GM19328 (cell line): ENCODE data around the gene FCN2.

ENCODE experiments used
- ATAC-seq: cut with Tn5 transposase; IDR thresholded peaks from one replicate; pipeline ENCODE4 v1.9.1; 2021; ENCODE audit warnings: mild to moderate bottlenecking, moderate library complexity; ENCODE audit not compliant: unreplicated experiment

FCN2 gene

DNA sequence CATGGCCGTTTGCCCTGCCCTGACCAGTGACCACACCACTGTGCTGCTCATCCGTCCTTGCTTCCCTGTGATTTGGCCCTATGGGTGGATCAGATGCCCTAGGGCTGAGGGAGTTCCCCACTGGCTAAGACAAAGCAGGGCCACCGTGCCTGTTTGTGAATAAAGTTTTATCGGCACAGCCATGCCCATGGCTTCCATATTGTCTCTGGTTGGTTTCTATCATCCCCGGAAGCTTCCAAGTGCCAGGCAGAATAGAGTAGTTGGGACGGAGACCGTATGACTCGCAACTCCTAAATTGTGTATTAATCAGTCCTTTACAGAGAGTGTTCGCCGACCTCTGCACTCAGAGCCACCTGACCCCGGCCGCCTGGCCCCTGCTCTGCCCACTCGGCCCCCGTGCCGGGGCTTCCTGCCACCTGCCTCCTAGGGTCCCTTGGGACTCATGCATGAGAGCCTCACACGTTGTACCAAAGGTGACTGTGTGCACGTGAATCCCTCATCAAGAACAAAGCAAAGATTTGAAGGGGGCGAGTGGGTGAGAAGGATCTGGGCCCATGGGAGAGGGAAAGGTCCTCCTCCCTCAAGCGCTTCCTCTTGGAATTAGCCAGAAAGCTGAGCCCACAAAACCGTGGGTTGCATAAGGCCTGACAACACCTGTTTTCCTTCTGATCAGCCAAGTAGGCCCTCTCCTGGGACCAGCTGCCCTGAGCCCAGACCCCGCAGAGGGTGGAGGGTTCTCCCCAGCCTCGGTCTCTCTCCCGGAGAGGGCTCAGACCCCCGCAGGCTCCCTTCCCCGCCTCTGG, 11.7 kb upstream of the FCN2 start:
- ATAC-seq: no peak

- ATAC-seq: no peak
Observed at GRCh38 chr9:134869554-134870300, 10.9 kb upstream of the FCN2 start.

- no peak for ATAC-seq
Observed at GRCh38 chr9:134870301-134870694, 10.3 kb upstream of the FCN2 start.

DNA sequence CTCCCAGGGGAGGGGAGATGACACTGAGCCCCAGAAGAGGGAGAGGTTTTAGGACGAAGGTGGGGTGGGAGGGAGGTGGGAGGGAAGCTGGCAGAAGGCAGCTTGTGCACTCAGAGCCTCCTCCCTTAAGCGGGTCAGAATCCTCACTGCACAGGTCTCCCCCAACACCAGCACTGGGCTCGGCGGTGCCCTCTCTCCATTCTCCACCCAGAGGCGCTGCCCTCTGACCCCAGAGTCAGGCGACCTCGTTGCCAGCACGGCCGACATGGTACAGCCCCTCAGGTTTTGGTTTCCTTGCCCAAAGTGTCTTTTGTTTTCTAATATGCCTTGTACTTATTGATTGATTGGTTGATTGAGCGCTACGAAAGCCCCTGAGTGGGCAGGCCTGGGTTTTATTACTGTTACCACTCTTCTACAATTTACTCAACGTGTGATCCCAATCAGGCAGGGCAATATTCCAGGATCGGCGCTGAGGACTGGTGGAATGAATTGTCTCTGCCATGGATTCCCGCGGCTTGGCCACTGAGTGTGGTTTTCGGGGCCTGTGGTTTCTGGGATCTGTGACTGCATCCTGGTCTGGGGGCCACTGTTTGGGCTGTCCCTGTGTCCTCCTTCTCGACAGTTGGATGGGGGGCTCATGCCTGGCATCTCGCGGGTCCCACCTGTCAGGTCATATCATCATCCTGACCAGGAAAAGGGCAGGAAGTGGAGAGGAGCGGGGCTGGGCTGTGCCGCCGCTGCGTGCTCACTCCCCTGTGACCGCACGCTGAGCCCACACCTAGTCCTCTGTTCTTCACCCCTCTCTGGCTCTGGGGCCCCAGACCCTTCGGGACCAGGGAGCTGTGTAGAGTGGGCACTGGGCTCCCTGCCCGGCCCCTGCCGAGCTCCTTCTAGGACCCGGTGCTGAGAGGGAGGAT, 9.6 kb upstream of the FCN2 start:
- ATAC-seq: no peak

- no peak for ATAC-seq
Observed at GRCh38 chr9:134871697-134872340, 8.8 kb upstream of the FCN2 start.

- no peak for ATAC-seq
Observed at GRCh38 chr9:134872482-134873231, 8.0 kb upstream of the FCN2 start.

GRCh38 chr9:134875371-134875770, 5.2 kb upstream of the FCN2 start:
- ATAC-seq: no peak

- ATAC-seq: no peak
Observed at GRCh38 chr9:134877541-134877940, 3.1 kb upstream of the FCN2 start.

GRCh38 chr9:134879664-134880483, 736 bp upstream of the FCN2 start:
- ATAC-seq: no peak

- no peak for ATAC-seq
Observed at GRCh38 chr9:134881313-134881670, 682 bp downstream of the FCN2 start.

GRCh38 chr9:134882204-134882785, 1.7 kb downstream of the FCN2 start:
- no peak for ATAC-seq

DNA sequence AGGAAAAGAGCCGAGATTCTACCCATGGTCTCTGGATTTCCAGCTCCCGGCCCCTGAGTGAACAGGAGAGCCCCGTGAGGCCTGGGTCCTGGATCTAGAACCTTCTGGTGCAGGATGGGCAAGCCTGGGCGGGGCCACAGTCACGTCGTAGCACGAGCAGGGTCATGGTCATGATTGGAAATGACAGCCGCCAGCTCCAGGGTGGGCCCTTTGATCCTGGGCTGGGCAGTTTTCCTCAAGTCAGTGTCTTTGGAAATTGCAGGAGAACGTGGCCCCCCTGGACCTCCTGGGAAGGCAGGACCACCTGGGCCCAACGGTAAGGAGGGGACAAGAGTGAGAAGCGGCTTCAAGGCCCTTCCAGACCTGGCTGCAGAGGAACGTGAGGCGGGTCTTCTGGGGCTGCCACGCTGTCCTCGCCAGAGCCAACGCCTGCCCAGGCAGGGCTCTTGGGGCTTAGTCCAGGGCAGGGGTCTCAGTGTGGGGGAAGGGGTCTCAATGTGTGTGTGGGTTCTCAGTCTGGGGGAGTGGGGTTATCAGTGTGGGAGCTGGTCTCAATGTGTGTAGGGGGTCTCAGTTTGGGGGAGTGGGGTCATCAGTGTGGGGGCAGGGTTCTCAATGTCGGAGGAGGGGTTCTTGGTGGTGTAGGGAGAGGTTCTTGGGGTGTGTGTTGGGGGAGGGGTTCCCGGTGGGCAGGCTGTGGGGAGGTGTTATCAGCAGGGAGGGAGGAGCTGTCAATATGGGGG, 2.6 kb downstream of the FCN2 start:
- ATAC-seq: no peak

DNA sequence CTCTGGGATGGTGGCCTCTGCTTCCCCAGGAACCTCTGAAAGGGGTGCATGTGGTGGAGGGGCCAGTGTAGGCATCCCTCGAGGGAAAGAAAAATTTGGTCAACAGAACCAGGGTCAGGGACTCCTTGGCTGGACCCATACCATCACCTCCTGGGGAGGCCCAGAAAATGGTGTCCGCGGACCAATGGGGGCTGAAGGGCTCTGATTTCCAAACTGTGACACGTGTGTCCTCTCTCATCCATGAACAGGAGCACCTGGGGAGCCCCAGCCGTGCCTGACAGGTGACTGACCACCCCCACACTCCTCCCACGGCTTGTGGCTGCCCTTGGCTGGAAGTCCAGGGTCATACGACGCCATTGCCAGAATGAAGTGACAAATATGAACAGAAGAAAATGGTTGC, 3.9 kb downstream of the FCN2 start:
- ATAC-seq: no peak

- ATAC-seq: no peak
Observed at GRCh38 chr9:134885001-134885678, 4.5 kb downstream of the FCN2 start.

DNA sequence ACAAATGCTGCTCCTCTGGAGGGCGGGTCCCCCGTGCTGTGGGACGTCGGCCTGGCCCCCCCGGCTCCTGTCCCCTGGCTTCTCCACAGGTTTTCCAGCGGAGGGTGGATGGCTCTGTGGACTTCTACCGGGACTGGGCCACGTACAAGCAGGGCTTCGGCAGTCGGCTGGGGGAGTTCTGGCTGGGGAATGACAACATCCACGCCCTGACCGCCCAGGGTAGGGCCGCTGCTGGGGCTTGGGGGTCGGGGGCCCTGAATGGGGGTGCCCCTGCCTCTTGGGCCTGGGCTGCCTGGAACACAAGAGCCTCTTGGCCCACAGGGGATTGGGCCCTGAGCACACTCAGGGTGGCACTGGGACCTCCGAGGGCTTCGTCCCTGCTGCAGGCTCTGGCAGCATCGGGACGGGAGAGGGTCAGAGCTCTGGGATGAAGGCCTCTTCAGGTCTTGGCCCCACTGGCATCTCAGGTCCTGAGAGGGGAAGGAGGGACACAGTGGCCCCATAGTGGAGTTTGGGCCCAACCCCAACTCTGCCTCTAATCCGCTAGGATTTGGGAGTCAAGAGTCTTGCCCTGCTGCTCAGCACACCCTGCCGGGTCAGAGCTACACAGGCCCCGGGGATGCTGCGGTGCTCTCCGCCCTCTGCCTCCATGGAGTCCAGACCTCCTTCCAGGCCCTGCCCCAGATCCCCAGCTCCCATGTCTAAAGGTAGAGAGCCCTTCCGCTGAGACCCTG, 5.2 kb downstream of the FCN2 start:
- no peak for ATAC-seq

- no peak for ATAC-seq
Observed at GRCh38 chr9:134886413-134886913, 5.9 kb downstream of the FCN2 start.

GRCh38 chr9:134887219-134887618, 6.6 kb downstream of the FCN2 start:
- no peak for ATAC-seq
